DMS 273 treated with DMSO at 0.1 percent for 48 hours (cell line): ENCODE results near the gene RAPGEF3.

Experiments used
- DNase-seq: peaks from one replicate; lab custom pipeline; 2025; lab: John Stamatoyannopoulos, UW

RAPGEF3 gene

GRCh38 chr12:47790676-47791350 lies 32.1 kb upstream of the RAPGEF3 start:
- DNase-seq = no peak

- no peak for DNase-seq
Observed at GRCh38 chr12:47789712-47790489, 31.2 kb upstream of the RAPGEF3 start.

- no peak for DNase-seq
Observed at GRCh38 chr12:47789141-47789540, 30.5 kb upstream of the RAPGEF3 start.

GRCh38 chr12:47787596-47788319 lies 29.1 kb upstream of the RAPGEF3 start:
- no peak for DNase-seq

GRCh38 chr12:47786662-47787280 lies 28.1 kb upstream of the RAPGEF3 start:
- DNase-seq = no peak

- no peak for DNase-seq
Observed at GRCh38 chr12:47785887-47786661, 27.4 kb upstream of the RAPGEF3 start.

- no peak for DNase-seq
Observed at GRCh38 chr12:47785036-47785886, 26.6 kb upstream of the RAPGEF3 start.

- no peak for DNase-seq
Observed at GRCh38 chr12:47783821-47784819, 25.4 kb upstream of the RAPGEF3 start.

GRCh38 chr12:47783024-47783755 lies 24.5 kb upstream of the RAPGEF3 start:
- DNase-seq = no peak

- DNase-seq = no peak
Observed at GRCh38 chr12:47782372-47782770, 23.7 kb upstream of the RAPGEF3 start.

GRCh38 chr12:47781479-47782371 lies 23.0 kb upstream of the RAPGEF3 start:
- DNase-seq = no peak

- DNase-seq = no peak
Observed at GRCh38 chr12:47779943-47780504, 21.3 kb upstream of the RAPGEF3 start.

GRCh38 chr12:47779301-47779942 lies 20.7 kb upstream of the RAPGEF3 start:
- DNase-seq = peak; percentile 8

GRCh38 chr12:47778881-47779280 lies 20.2 kb upstream of the RAPGEF3 start:
- DNase-seq = no peak

- DNase-seq = no peak
Observed at GRCh38 chr12:47777741-47778558, 19.3 kb upstream of the RAPGEF3 start.

GRCh38 chr12:47777151-47777550 lies 18.5 kb upstream of the RAPGEF3 start:
- DNase-seq = no peak
